ENCODE measurements around the gene TUFM.
"Not testable (repeated sequence)": the region's sequence is repeated elsewhere in the genome, so short reads cannot be mapped to it uniquely, and the experiment has no call there.

Gene TUFM

GRCh38 chr16:28876019-28876659, 30.0 kb upstream of the TUFM start:
- H3K27ac ChIP-seq = no peak overlapping the region
- no peak overlapping the region for H3K4me3 ChIP-seq

GRCh38 chr16:28875134-28876018, 29.2 kb upstream of the TUFM start:
- Histone ChIP-seq H3K27ac (no peak overlapping the region), H3K4me3 (no peak overlapping the region)

GRCh38 chr16:28874406-28874805, 28.3 kb upstream of the TUFM start:
- Histone ChIP-seq H3K4me3 (no peak overlapping the region), H3K27ac (no peak overlapping the region)

GRCh38 chr16:28873543-28874201, 27.5 kb upstream of the TUFM start:
- Histone ChIP-seq H3K4me3 (no peak overlapping the region), H3K27ac (no peak overlapping the region)

GRCh38 chr16:28872952-28873351, 26.8 kb upstream of the TUFM start:
- no peak overlapping the region for H3K4me3 ChIP-seq
- H3K27ac ChIP-seq = no peak overlapping the region

- Histone ChIP-seq H3K27ac (no peak overlapping the region), H3K4me3 (no peak overlapping the region)
Measured at GRCh38 chr16:28869201-28869600, 23.1 kb upstream of the TUFM start.

- not testable (repeated sequence) for H3K27ac ChIP-seq, H3K4me3 ChIP-seq
Measured at GRCh38 chr16:28867646-28868045, 21.5 kb upstream of the TUFM start.

- no peak overlapping the region for H3K4me3 ChIP-seq
- H3K27ac ChIP-seq = no peak overlapping the region
Measured at GRCh38 chr16:28867241-28867640, 21.1 kb upstream of the TUFM start.

- no peak overlapping the region for H3K4me3 ChIP-seq
- H3K27ac ChIP-seq = no peak overlapping the region
Measured at GRCh38 chr16:28866454-28866804, 20.3 kb upstream of the TUFM start.

- Histone ChIP-seq H3K27ac (no peak overlapping the region), H3K4me3 (no peak overlapping the region)
Measured at GRCh38 chr16:28865722-28866453, 19.7 kb upstream of the TUFM start.

- Histone ChIP-seq H3K4me3 (peak overlapping the region in 1 of 7 experiments; percentile 63), H3K27ac (peak overlapping the region in 1 of 21 experiments; percentile 88)
Measured at GRCh38 chr16:28865001-28865688, 19.0 kb upstream of the TUFM start.

GRCh38 chr16:28863929-28864793, 18.0 kb upstream of the TUFM start:
- peak overlapping the region; percentile 27 to 98 (median 93) for H3K27ac ChIP-seq

GRCh38 chr16:28859326-28859725, 13.2 kb upstream of the TUFM start:
- Histone ChIP-seq H3K4me3 (no peak overlapping the region), H3K27ac (no peak overlapping the region)

More at GRCh38 chr16:28863929-28864793, 18.0 kb upstream of the TUFM start:
- peak overlapping the region; percentile 61 to 94 (median 83) for H3K4me3 ChIP-seq

GRCh38 chr16:28858421-28858820, 12.3 kb upstream of the TUFM start:
- Histone ChIP-seq H3K4me3 (no peak overlapping the region), H3K27ac (peak overlapping the region in 5 of 21 experiments; percentile 22 to 62 (median 33))

- peak overlapping the region; percentile 60 to 94 (median 89) for H3K27ac ChIP-seq
- peak overlapping the region; percentile 54 to 99 (median 95) for H3K4me3 ChIP-seq
Measured at GRCh38 chr16:28846933-28847273, 755 bp upstream of the TUFM start.

GRCh38 chr16:28845761-28846079, 428 bp downstream of the TUFM start:
- H3K27ac ChIP-seq = peak overlapping the region; percentile 55 to 94 (median 89)
- peak overlapping the region; percentile 54 to 99 (median 95) for H3K4me3 ChIP-seq

- Histone ChIP-seq H3K27ac (peak overlapping the region in 19 of 21 experiments; percentile 72 to 94 (median 89)), H3K4me3 (peak overlapping the region; percentile 54 to 99 (median 95))
Measured at GRCh38 chr16:28845293-28845692, 855 bp downstream of the TUFM start.

GRCh38 chr16:28844226-28844885, 1.8 kb downstream of the TUFM start:
- no peak overlapping the region for H3K4me3 ChIP-seq
- H3K27ac ChIP-seq = no peak overlapping the region

All from skin epidermis (tissue), 12 donors.